GM13976 (cell line): ENCODE measurements around the gene MCCD1.

Experiments used
- DNase-seq: peaks from one replicate; pipeline ENCODE4 v3.0.0; 2012; ENCODE audit warnings: low spot score
- CTCF ChIP-seq: IDR thresholded peaks from 2 replicates; pipeline ENCODE4 v1.5.1; 2012; ENCODE audit warnings: borderline replicate concordance, mild to moderate bottlenecking; ENCODE audit not compliant: insufficient read depth; ENCODE audit errors: extremely low read depth, missing control alignments, control extremely low read depth
- in situ Hi-C: fragments of 300-500 bp; cut with MboI; formaldehyde crosslinking; loops from one replicate; pipeline ENCODE4 v1.12.0; 2022; ENCODE audit warnings: low sequenced_read_pairs, mixed read lengths, inconsistent platforms; ENCODE audit not compliant: unreplicated experiment

The MCCD1 gene

GRCh38 chr6:31567531-31568370 is 39.0 kb downstream of the MCCD1 start:
- no peak for TF ChIP-seq CTCF

GRCh38 chr6:31568537-31568961 is 39.8 kb downstream of the MCCD1 start:
- in situ Hi-C loops, result no loop called here
- no peak for TF ChIP-seq CTCF
- DNase-seq, result peak; percentile 75

More at GRCh38 chr6:31567531-31568370, 39.0 kb downstream of the MCCD1 start:
- in situ Hi-C loops, result no loop called here
- DNase-seq, result no peak

- TF ChIP-seq CTCF, result no peak
- in situ Hi-C loops, result no loop called here
- DNase-seq, result no peak
Observed at GRCh38 chr6:31569861-31570536, 41.2 kb downstream of the MCCD1 start.

GRCh38 chr6:31572041-31572911 is 43.5 kb downstream of the MCCD1 start, which contains the start of gene LTA:
Gene LTA, plus strand, starts transcription at chr6:31572289. Its CDS starts 454 bp downstream, at chr6:31572743.
- in situ Hi-C loops, result no loop called here
- DNase-seq, result peak; percentile 75
- no peak for TF ChIP-seq CTCF

- in situ Hi-C loops, result no loop called here
- no peak for DNase-seq
- TF ChIP-seq CTCF, result no peak
Observed at GRCh38 chr6:31573239-31574105, 44.7 kb downstream of the MCCD1 start.
